NCI-H1694 treated with DMSO at 0.1 percent for 48 hours (cell line): ENCODE measurements around the gene CAV1.
A peak's percentile ranks its signal among the peaks of the same experiment; 100 is the strongest.

Source experiments
- DNase-seq: peaks from one replicate; lab custom pipeline; 2025; lab: John Stamatoyannopoulos, UW

CAV1 gene

GRCh38 chr7:116503835-116504234 lies 21.0 kb upstream of the CAV1 start:
- DNase-seq: no peak

GRCh38 chr7:116505278-116505677 lies 19.6 kb upstream of the CAV1 start:
- DNase-seq: no peak

- no peak for DNase-seq
Measured at GRCh38 chr7:116505823-116506222, 19.0 kb upstream of the CAV1 start.

- DNase-seq: no peak
Measured at GRCh38 chr7:116509982-116510579, 14.8 kb upstream of the CAV1 start.

GRCh38 chr7:116510795-116511194 lies 14.0 kb upstream of the CAV1 start:
- no peak for DNase-seq

GRCh38 chr7:116511552-116512519 lies 13.0 kb upstream of the CAV1 start:
- DNase-seq: peak; percentile 8

GRCh38 chr7:116512520-116513188 lies 12.2 kb upstream of the CAV1 start:
- no peak for DNase-seq

GRCh38 chr7:116515584-116515983 lies 9.3 kb upstream of the CAV1 start:
- DNase-seq: no peak

GRCh38 chr7:116516324-116516723 lies 8.5 kb upstream of the CAV1 start:
- DNase-seq: no peak

GRCh38 chr7:116517626-116518025 lies 7.2 kb upstream of the CAV1 start:
- no peak for DNase-seq

- no peak for DNase-seq
Measured at GRCh38 chr7:116518961-116519360, 5.9 kb upstream of the CAV1 start.

GRCh38 chr7:116521046-116521664 lies 3.7 kb upstream of the CAV1 start:
- DNase-seq: no peak

- no peak for DNase-seq
Measured at GRCh38 chr7:116522247-116522646, 2.6 kb upstream of the CAV1 start.

GRCh38 chr7:116524221-116524608 lies 621 bp upstream of the CAV1 start:
- no peak for DNase-seq

GRCh38 chr7:116525298-116525912 lies 569 bp downstream of the CAV1 start:
- DNase-seq: no peak

GRCh38 chr7:116525913-116526861 lies 1.4 kb downstream of the CAV1 start:
- DNase-seq: no peak

GRCh38 chr7:116526897-116527296 lies 2.1 kb downstream of the CAV1 start:
- no peak for DNase-seq

- DNase-seq: no peak
Measured at GRCh38 chr7:116527521-116527920, 2.7 kb downstream of the CAV1 start.

GRCh38 chr7:116528008-116528789 lies 3.4 kb downstream of the CAV1 start:
- DNase-seq: no peak

GRCh38 chr7:116529250-116529649 lies 4.4 kb downstream of the CAV1 start:
- no peak for DNase-seq
